Measurements from ENCODE around the gene EBPL.

DNA sequence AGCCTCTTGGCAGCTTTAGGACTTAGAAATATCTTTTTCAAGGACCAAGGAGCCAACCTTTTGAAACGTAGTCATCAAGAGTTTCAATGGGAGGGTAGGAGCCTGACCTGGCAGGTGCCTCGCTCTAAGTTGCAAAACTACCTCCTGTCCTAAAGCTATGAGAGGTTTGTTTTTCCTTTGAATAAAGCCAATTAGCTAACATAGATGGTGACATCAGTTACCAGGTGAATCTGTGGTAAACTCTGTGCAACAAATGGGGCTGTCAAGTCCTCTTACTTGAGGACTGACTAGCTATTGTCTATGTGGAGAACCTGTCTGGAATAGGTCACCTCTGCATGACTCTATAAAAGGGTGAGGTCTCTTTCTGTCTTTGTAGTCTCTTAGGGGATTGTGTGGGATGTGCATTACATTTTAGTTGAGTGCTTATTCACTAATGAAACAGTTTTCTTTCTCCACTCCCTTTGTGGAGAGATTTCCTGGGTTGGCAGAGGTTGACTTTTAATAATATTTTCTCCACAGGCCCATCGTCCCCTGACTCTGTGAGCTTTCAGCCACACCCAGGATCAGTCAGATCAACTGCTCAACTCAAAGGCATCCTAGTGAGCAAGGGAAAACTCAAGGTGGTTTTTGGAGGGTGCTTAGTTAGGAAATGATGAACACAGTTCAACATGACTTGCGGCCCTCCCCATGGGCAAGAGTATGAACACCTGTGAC is 53.1 kb downstream of the EBPL start:
- TF ChIP-seq CTCF (IDR thresholded peaks at IDR 0.05), result no peak
- no peak for TF ChIP-seq POLR2A (IDR thresholded peaks at IDR 0.05)
- no peak for TF ChIP-seq POLR2AphosphoS5 (IDR thresholded peaks at IDR 0.05)
- TF ChIP-seq EP300 (IDR thresholded peaks at IDR 0.05), result no peak
